ENCODE results near the gene CARD9. TPM values are rescaled to one million over a fixed set of nuclear protein-coding genes. Genes with fewer than 3 reads are reported as not detected.

Gene CARD9
- total RNA-seq, 1 donor from 2014 or later: 1.4 TPM

DNA sequence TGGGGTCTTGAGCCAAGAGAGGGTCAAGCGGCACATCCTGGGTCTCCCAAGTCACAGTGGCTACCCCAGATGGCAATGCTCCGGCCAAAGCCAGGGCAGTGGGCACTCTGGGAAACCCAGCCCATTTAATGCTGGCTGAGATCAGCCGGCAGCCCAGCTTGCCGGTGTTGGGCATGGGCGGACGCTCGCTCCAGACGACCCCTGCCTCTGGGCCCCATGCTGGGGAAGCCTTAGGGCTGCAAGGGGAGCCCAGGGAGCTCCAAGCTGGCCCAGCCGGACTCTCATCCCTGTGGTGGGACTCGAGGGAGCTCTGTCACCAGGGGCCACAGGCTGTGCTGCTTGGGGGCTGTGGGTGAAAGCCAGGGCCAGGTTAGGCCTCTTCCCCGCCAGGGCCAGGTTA, 5.9 kb upstream of the CARD9 start:
- no peak overlapping the region for H3K4me3 Mint-ChIP-seq
- H3K27me3 Mint-ChIP-seq (ENCODE audit: low read depth): no peaks in the 10 kb centered on the region
- H3K27ac Mint-ChIP-seq (ENCODE audit: unreplicated experiment): no peak overlapping the region
- H3K4me1 Mint-ChIP-seq: no peaks in the 10 kb centered on the region
- no peak for DNase-seq (ENCODE audit: low read depth, low spot score)
- no peaks in the 10 kb centered on the region for H3K9me3 Mint-ChIP-seq
- no peaks in the 10 kb centered on the region for H3K36me3 Mint-ChIP-seq (ENCODE audit: low read depth)
- no peak for TF ChIP-seq CTCF (conservative IDR thresholded peaks at IDR 0.05)

GRCh38 chr9:136379003-136379287, 5.5 kb upstream of the CARD9 start:
- no peaks in the 10 kb centered on the region for H3K4me1 Mint-ChIP-seq
- H3K9me3 Mint-ChIP-seq: no peaks in the 10 kb centered on the region
- H3K27ac Mint-ChIP-seq (ENCODE audit: unreplicated experiment): no peak overlapping the region
- no peak overlapping the region for H3K4me3 Mint-ChIP-seq
- H3K27me3 Mint-ChIP-seq (ENCODE audit: low read depth): no peaks in the 10 kb centered on the region
- H3K36me3 Mint-ChIP-seq (ENCODE audit: low read depth): no peaks in the 10 kb centered on the region
- no peak for DNase-seq (ENCODE audit: low read depth, low spot score)
- TF ChIP-seq CTCF (conservative IDR thresholded peaks at IDR 0.05): no peak

- H3K27ac Mint-ChIP-seq (ENCODE audit: unreplicated experiment): no peak overlapping the region
- no peaks in the 10 kb centered on the region for H3K9me3 Mint-ChIP-seq
- H3K4me3 Mint-ChIP-seq: no peak overlapping the region
- no peaks in the 10 kb centered on the region for H3K36me3 Mint-ChIP-seq (ENCODE audit: low read depth)
- DNase-seq (ENCODE audit: low read depth, low spot score): no peak
- TF ChIP-seq CTCF (conservative IDR thresholded peaks at IDR 0.05): no peak
- no peaks in the 10 kb centered on the region for H3K27me3 Mint-ChIP-seq (ENCODE audit: low read depth)
- H3K4me1 Mint-ChIP-seq: peaks cover under 1% of the 10 kb centered on the region
Measured at GRCh38 chr9:136378170-136379002, 4.9 kb upstream of the CARD9 start.

DNA sequence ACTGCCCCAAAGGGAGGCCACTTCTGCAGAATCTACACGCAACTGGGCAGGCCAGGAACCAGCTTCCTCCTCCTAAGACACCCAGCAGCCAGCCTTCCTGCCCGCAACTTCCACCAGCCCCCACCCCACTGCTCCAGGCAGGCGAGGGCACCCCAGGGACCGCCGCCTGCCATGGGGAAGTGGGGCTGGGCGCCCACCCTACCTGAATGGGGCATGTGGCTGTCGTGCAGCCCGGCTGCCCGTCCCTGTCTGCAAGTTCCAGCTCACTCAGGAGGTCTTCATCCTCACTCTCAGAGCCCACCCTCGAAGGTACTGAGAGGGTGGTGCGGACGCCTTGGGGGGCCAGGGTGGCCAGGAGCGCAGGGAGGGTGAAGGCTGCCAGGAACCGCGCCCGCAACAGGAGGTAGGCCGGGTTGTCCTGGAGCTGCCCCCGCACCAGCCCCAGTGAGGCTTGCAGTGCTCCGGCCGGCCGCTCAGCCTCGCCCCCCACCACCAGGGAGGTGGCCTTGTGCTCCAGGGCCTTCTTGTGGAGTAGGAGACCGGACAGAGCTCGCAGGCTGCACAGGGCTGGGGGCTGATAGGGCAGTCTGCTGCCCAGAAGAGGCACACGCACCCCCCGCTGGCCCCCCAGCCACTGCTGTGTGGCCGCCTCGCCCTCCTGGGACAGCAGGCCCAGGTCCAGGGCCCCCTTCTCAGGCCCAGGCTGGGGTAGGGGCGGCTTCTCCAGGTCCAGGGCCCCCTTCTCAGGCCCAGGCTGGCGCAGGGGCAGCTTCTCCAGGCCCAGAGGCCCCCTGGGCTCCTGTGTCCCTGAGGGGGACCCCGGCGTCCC, 4.1 kb upstream of the CARD9 start:
- Mint-ChIP-seq H3K27me3 (ENCODE audit: low read depth) (no peaks in the 10 kb centered on the region), H3K27ac (ENCODE audit: unreplicated experiment) (no peak overlapping the region), H3K4me3 (no peak overlapping the region), H3K4me1 (peaks cover 9% of the 10 kb centered on the region), H3K9me3 (no peaks in the 10 kb centered on the region), H3K36me3 (ENCODE audit: low read depth) (no peaks in the 10 kb centered on the region)
- no peak for DNase-seq (ENCODE audit: low read depth, low spot score)
- no peak for TF ChIP-seq CTCF (conservative IDR thresholded peaks at IDR 0.05)

DNA sequence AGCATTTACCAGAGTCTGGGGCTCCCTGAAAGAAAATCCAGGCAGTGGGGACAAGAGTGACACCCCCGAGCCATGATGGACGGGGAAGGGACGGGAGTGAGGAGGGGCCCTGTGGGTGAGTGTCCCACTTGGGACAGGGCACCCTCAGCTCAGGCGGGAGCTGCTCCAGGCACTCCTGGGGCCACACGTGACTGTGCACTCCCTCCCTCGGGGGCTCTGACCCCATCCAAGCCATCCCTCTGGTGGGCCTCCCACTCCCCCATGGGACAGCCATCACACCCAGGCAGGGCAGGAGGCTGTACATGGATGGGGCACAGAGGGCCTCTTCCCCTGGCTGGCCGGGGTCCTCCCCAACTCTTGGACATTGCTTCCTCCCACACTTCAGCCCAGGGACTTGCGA, 3.0 kb upstream of the CARD9 start:
- TF ChIP-seq CTCF (conservative IDR thresholded peaks at IDR 0.05): no peak
- Mint-ChIP-seq H3K4me3 (no peak overlapping the region), H3K9me3 (no peaks in the 10 kb centered on the region), H3K27ac (ENCODE audit: unreplicated experiment) (no peak overlapping the region), H3K27me3 (ENCODE audit: low read depth) (no peaks in the 10 kb centered on the region), H3K36me3 (ENCODE audit: low read depth) (no peaks in the 10 kb centered on the region), H3K4me1 (peaks cover 10% of the 10 kb centered on the region)
- DNase-seq (ENCODE audit: low read depth, low spot score): no peak
